Ovary (tissue), 10 donors: ENCODE measurements around the gene POU2AF2. TPM values are rescaled to one million over a fixed set of nuclear protein-coding genes. Genes with fewer than 3 reads are reported as not detected.

ENCODE experiments used
- DNase-seq, 5 donors: peaks; one replicate each; pipeline ENCODE4 v3.0.0-alpha.2; 2019 to 2020
- H3K27ac ChIP-seq, 2 donors: fragments of 200-600 bp; one replicate each; pipeline versions ENCODE4 v1.5.1 to v1.8.0; 2019 to 2022
- H3K27me3 ChIP-seq: fragments of 200-600 bp; one replicate; pipeline ENCODE4 v1.8.0; 2022
- H3K36me3 ChIP-seq: fragments of 200-600 bp; sonication (generic); one replicate; pipeline ENCODE4 v1.5.1; 2019
- H3K4me1 ChIP-seq: one replicate; pipeline ENCODE4 v1.8.1; 2013; ENCODE audit warnings: mild to moderate bottlenecking, moderate library complexity; ENCODE audit not compliant: insufficient read depth
- H3K4me3 ChIP-seq: fragments of 200-600 bp; sonication (generic); one replicate; pipeline ENCODE4 v1.5.1; 2017
- H3K9me3 ChIP-seq, 2 donors: fragments of 200-600 bp in 1 of 2; sonication (generic) in 1 of 2; one replicate each; pipeline versions ENCODE4 v1.5.1 to v1.8.1; 2013 to 2019; ENCODE audit warnings: mild to moderate bottlenecking in 1 of 2, moderate library complexity in 1 of 2
- EP300 ChIP-seq: sonication (generic); formaldehyde crosslinking; IDR thresholded peaks from one replicate; pipeline ENCODE4 v1.6.1; 2017; ENCODE audit warnings: antibody characterized with exemption
- POLR2A ChIP-seq: fragments of 450-650 bp; IDR thresholded peaks from one replicate; pipeline ENCODE4 v1.6.1; 2017; ENCODE audit warnings: antibody characterized with exemption, mild to moderate bottlenecking, moderate library complexity
- WGBS, 3 donors: extraction: QIAGEN DNeasy Blood & Tissue Kit in 1 of 3; methylation state at CpG; one replicate each; pipeline versions ENCODE4 v1.1.5 to v1.1.7; 2013 to 2017; 5-methylcytosine and 5-hydroxymethylcytosine counted together
- intact Hi-C, 4 donors: fragments of 100-400 bp; cut with DNase I; formaldehyde crosslinking; loops; one replicate each; pipeline versions ENCODE4 v1.11.0 to v1.15.1; 2022 to 2023
- long read RNA-seq, 3 donors: library from polyadenylated mRNA in 2 of 3; unstranded in 2 of 3; transcript quantifications; one replicate each; pipeline ENCODE4 v2.0.0 and lab custom pipeline, GENCODE V29; 2021 to 2026
- polyA plus RNA-seq, 2 donors: library from polyadenylated mRNA; stranded (reverse); fragments of 200-250 nt in 1 of 2; fragments of 350-450 nt in 1 of 2; fragmentation: Illumina TruSeq in 1 of 2; extraction: RNeasy Lipid Tissue Mini Kit (QIAGEN cat#74804) in 1 of 2; gene quantifications; one replicate each; pipeline ENCODE4 v1.2.3, GENCODE V29; 2013 to 2014
- total RNA-seq, 7 donors: library from RNA; depleted of rRNA in 2 of 7; stranded (reverse); fragments of >200 nt in 2 of 7; fragmentation: NEBNext Ultra II Directional in 3 of 7; extraction: Animal tissue kit (Norgen Biotek cat#: 25700) in 3 of 7; gene quantifications; one replicate each; pipeline versions ENCODE4 v1.1.0 to v1.2.4, GENCODE V29; 2016 to 2023
- TF ChIP-seq, protein P1 (sequence below), 3 donors: fragments of 450-650 bp in 2 of 3; fragments of 200-600 bp in 1 of 3; IDR thresholded peaks; one replicate each; pipeline versions ENCODE4 v1.5.1 to v1.8.0; 2016 to 2022; ENCODE audit warnings: antibody characterized with exemption in 3 of 3, mild to moderate bottlenecking in 1 of 3
- donor health status: DM: no; HTN: no; CAD: no; lungs with moderate emphysema.
- donor health status: DM: no; HTN: no; CAD: no.
- donor health status: Bipolar disorder and iron deficiency.
- donor health status: DM: yes; HTN: yes; CAD: no.
- donor health status: DM: no; HTN: no; CAD: no.
- donor health status: DM: yes; HTN: yes; CAD: no.

Gene POU2AF2, protein sequence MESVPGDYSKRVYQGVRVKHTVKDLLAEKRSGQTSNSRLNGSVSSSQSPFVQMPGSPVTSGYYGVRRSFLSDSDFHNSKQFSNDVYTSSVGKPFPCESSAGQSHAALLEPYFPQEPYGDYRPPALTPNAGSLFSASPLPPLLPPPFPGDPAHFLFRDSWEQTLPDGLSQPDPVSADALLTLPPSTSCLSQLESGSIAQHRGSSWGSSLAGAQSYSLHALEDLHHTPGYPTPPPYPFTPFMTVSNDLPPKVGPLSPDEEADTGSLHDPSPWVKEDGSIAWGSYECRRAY
- total RNA-seq (1 to 10 TPM in 2 of 7 donors, under 1 TPM in 4, not detected in 1; 0.24 to 1.8 (median 0.34) TPM), polyA plus RNA-seq (under 1 TPM in 1 of 2 donors, not detected in 1; 0.07 TPM)
- long read RNA-seq, donor 1, result 0 reads
- long read RNA-seq, donor 2, result 0 reads
- long read RNA-seq, donor 3, result 0 reads

DNA sequence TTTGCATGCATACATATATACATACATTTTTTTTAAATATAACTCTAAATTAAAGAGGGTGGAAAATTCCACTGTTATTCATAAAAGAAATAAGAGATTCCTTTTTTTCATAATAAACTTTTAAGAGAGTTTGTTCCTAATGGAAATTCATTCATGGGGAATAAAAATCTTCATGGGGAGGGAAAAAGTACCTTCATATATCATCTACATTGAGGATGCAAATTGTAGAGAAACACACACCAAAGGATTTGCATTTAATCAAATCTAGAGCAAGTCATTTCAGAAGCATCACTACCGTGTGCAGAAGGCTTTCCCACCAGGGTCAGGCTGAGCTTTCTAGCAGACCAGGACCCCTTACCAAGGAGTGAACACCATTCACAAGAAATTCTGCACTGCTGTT is at the start of gene POU2AF2:
Gene POU2AF2 (plus strand): TSS at position 301 of the 400 bp plus-strand sequence. CDS start 129 bp downstream, outside the sequence.
- DNase-seq, result no peak
- no peaks in the 10 kb centered on the region for H3K27me3 ChIP-seq
- no peaks in the 10 kb centered on the region for H3K4me1 ChIP-seq
- H3K36me3 ChIP-seq, result no peaks in the 10 kb centered on the region
- H3K9me3 ChIP-seq, result no peaks in the 10 kb centered on the region
- TF ChIP-seq EP300 (no peak), POLR2A (no peak)
- TF ChIP-seq, protein P1, sequence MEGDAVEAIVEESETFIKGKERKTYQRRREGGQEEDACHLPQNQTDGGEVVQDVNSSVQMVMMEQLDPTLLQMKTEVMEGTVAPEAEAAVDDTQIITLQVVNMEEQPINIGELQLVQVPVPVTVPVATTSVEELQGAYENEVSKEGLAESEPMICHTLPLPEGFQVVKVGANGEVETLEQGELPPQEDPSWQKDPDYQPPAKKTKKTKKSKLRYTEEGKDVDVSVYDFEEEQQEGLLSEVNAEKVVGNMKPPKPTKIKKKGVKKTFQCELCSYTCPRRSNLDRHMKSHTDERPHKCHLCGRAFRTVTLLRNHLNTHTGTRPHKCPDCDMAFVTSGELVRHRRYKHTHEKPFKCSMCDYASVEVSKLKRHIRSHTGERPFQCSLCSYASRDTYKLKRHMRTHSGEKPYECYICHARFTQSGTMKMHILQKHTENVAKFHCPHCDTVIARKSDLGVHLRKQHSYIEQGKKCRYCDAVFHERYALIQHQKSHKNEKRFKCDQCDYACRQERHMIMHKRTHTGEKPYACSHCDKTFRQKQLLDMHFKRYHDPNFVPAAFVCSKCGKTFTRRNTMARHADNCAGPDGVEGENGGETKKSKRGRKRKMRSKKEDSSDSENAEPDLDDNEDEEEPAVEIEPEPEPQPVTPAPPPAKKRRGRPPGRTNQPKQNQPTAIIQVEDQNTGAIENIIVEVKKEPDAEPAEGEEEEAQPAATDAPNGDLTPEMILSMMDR (IDR thresholded peaks at IDR 0.05), result no peak
- WGBS, 3 donors, result 66 to 94% (median 90%) methylated on average over 1 of the region's 1 CpG
- no peak within 1 kb of the TSS for H3K4me3 ChIP-seq
- no peak within 1 kb of the TSS for H3K27ac ChIP-seq
- intact Hi-C loops, result no loop called here

GRCh38 chr11:111200010-111200534 is 45.5 kb upstream of the POU2AF2 start:
- no peak overlapping the region for H3K4me3 ChIP-seq
- 52 to 70% (median 57%) methylated on average over 3 of the region's 3 CpGs for WGBS, 3 donors
- H3K36me3 ChIP-seq, result no peaks in the 10 kb centered on the region
- TF ChIP-seq POLR2A, result no peak
- no peak for TF ChIP-seq EP300
- TF ChIP-seq, protein P1 (IDR thresholded peaks at IDR 0.05), result no peak
- no peak overlapping the region for H3K27ac ChIP-seq
- no peak for DNase-seq
- no peaks in the 10 kb centered on the region for H3K27me3 ChIP-seq
- no peaks in the 10 kb centered on the region for H3K4me1 ChIP-seq
- no peaks in the 10 kb centered on the region for H3K9me3 ChIP-seq
- intact Hi-C loops, result no loop called here

- Histone ChIP-seq H3K4me1 (no peaks in the 10 kb centered on the region), H3K4me3 (no peak overlapping the region), H3K27me3 (no peaks in the 10 kb centered on the region), H3K27ac (no peak overlapping the region), H3K36me3 (no peaks in the 10 kb centered on the region), H3K9me3 (no peaks in the 10 kb centered on the region)
- no peak for TF ChIP-seq POLR2A
- TF ChIP-seq EP300, result no peak
- TF ChIP-seq, protein P1 (IDR thresholded peaks at IDR 0.05), result no peak
- DNase-seq, result no peak
- intact Hi-C loops, result no loop called here
Observed at GRCh38 chr11:111204211-111204610, 41.3 kb upstream of the POU2AF2 start.

DNA sequence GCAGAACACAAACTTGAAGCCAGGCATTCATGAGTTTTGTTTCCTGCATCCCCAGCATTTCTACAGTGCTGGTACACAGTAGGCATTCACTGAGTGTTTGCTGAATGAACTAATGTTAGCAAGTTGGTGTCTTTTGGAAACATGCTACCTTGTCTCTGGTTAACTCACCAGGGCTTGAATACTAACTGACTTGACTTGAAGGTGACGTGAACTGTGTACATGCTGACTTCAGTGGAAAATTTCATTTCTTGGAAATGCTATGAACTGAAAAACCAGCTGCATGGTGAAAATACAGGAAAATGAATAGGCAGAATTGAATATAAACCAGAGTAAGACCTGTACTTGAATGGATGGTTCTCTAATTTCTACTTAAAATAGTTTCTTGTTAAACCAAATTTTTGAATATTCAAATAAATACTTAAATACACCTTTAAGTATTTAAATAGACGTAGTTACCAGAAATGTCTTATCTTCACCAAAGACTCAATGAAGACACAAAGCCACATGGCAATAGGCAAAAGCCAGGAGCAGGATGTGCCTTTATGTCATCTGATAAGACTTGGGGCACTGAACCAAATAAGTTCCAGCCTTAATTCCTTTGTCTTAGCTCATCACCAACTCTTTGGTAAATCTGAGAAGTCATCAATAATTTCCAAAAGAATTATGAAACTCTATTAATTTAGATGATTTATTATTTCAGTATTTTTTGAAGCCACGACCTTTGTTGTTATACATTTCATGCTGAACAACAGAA is 39.7 kb upstream of the POU2AF2 start:
- DNase-seq, result no peak
- Histone ChIP-seq H3K9me3 (no peaks in the 10 kb centered on the region), H3K36me3 (no peaks in the 10 kb centered on the region), H3K27me3 (no peaks in the 10 kb centered on the region), H3K27ac (no peak overlapping the region), H3K4me1 (no peaks in the 10 kb centered on the region), H3K4me3 (no peak overlapping the region)
- TF ChIP-seq POLR2A (no peak), EP300 (no peak)
- TF ChIP-seq, protein P1 (IDR thresholded peaks at IDR 0.05), result no peak
- intact Hi-C loops, result no loop called here
- WGBS, 3 donors, result 64 to 68% (median 65%) methylated on average over 3 of the region's 3 CpGs
